HEK293 (cell line): ENCODE results near the gene FTCD.
"Not testable (repeated sequence)": the region's sequence is repeated elsewhere in the genome, so short reads cannot be mapped to it uniquely, and the experiment has no call there.

Experiments used
- CTCF ChIA-PET: fragments of 350-600 bp; formaldehyde crosslinking; extraction: SDS; loops from one replicate; lab custom pipeline; 2021; ENCODE audit warnings: antibody characterized with exemption; lab: Yijun Ruan, JAX
- POLR2A ChIA-PET: fragments of 300-600 bp; formaldehyde crosslinking; extraction: SDS; loops from one replicate; lab custom pipeline; 2020; ENCODE audit warnings: antibody characterized with exemption, inconsistent platforms; lab: Yijun Ruan, JAX
- H3K27ac ChIP-seq: fragments of 200-500 bp; sonication (Bioruptor generic); 2 replicates; pipeline ENCODE4 v1.5.1; 2014; ENCODE audit warnings: low read depth, low read length, control low read depth, inconsistent platforms; ENCODE audit errors: extremely low read depth
- H3K36me3 ChIP-seq, 2 experiments: fragments of 200-500 bp in 1 of 2; sonication (Bioruptor generic) in 1 of 2; 1 replicate in 1 of 2; 2 replicates in 1 of 2; pipeline ENCODE4 v1.5.1; 2014 to 2017; ENCODE audit warnings: inconsistent platforms in 2 of 2, low read length in 2 of 2; ENCODE audit not compliant: control insufficient read depth in 2 of 2, insufficient read depth in 1 of 2
- H3K4me1 ChIP-seq: fragments of 200-500 bp; sonication (Bioruptor generic); 2 replicates; pipeline ENCODE4 v1.5.1; 2014; ENCODE audit warnings: mild to moderate bottlenecking, low read length, inconsistent platforms; ENCODE audit not compliant: control insufficient read depth, insufficient read depth
- H3K4me3 ChIP-seq: 2 replicates; pipeline ENCODE4 v1.5.1; 2011; ENCODE audit warnings: low read depth, mild to moderate bottlenecking, control low read depth, low read length, moderate library complexity
- H3K9me3 ChIP-seq: fragments of 200-500 bp; sonication (Bioruptor generic); 2 replicates; pipeline ENCODE4 v1.5.1; 2014; ENCODE audit warnings: low read depth, low read length, inconsistent platforms; ENCODE audit not compliant: control insufficient read depth, insufficient read depth
- BCL11A ChIP-seq: fragments of 450-650 bp; formaldehyde crosslinking; IDR thresholded peaks from 2 replicates; pipeline ENCODE4 v1.5.1; 2016; ENCODE audit warnings: low read depth, missing biosample characterization, missing genetic modification characterization
- GLIS1 ChIP-seq: fragments of 450-650 bp; formaldehyde crosslinking; IDR thresholded peaks from 2 replicates; pipeline ENCODE4 v1.5.1; 2016; ENCODE audit warnings: missing biosample characterization, missing genetic modification characterization
- KLF9 ChIP-seq: fragments of 450-650 bp; formaldehyde crosslinking; IDR thresholded peaks from 2 replicates; pipeline ENCODE4 v1.5.1; 2016; ENCODE audit warnings: missing biosample characterization, missing genetic modification characterization, low read depth
- SCRT2 ChIP-seq: fragments of 450-650 bp; formaldehyde crosslinking; IDR thresholded peaks from 2 replicates; pipeline ENCODE4 v1.5.1; 2016; ENCODE audit warnings: missing biosample characterization, missing genetic modification characterization
- SP3 ChIP-seq: fragments of 450-650 bp; formaldehyde crosslinking; IDR thresholded peaks from 2 replicates; pipeline ENCODE4 v1.5.1; 2016; ENCODE audit warnings: missing biosample characterization, missing genetic modification characterization
- SP7 ChIP-seq: fragments of 450-650 bp; formaldehyde crosslinking; IDR thresholded peaks from 2 replicates; pipeline ENCODE4 v1.5.1; 2016; ENCODE audit warnings: missing biosample characterization, missing genetic modification characterization
- ZBTB17 ChIP-seq: fragments of 450-650 bp; formaldehyde crosslinking; IDR thresholded peaks from 2 replicates; pipeline ENCODE4 v1.5.1; 2016; ENCODE audit warnings: missing biosample characterization, missing genetic modification characterization
- ZBTB8A ChIP-seq: fragments of 450-650 bp; formaldehyde crosslinking; IDR thresholded peaks from 2 replicates; pipeline ENCODE4 v1.5.1; 2016; ENCODE audit warnings: missing biosample characterization, missing genetic modification characterization
- ZEB2 ChIP-seq: fragments of 450-650 bp; formaldehyde crosslinking; IDR thresholded peaks from 2 replicates; pipeline ENCODE4 v1.5.1; 2016; ENCODE audit warnings: missing biosample characterization, missing genetic modification characterization
- ZNF2 ChIP-seq: fragments of 450-650 bp; formaldehyde crosslinking; IDR thresholded peaks from 2 replicates; pipeline ENCODE4 v1.5.1; 2016; ENCODE audit warnings: missing biosample characterization, missing genetic modification characterization
- ZNF24 ChIP-seq: fragments of 450-650 bp; formaldehyde crosslinking; IDR thresholded peaks from 2 replicates; pipeline ENCODE4 v1.5.1; 2016; ENCODE audit warnings: missing biosample characterization, missing genetic modification characterization
- ZNF600 ChIP-seq: fragments of 450-650 bp; formaldehyde crosslinking; IDR thresholded peaks from 2 replicates; pipeline ENCODE4 v1.5.1; 2016; ENCODE audit warnings: missing biosample characterization, missing genetic modification characterization
- ZNF654 ChIP-seq: fragments of 450-650 bp; formaldehyde crosslinking; IDR thresholded peaks from 2 replicates; pipeline ENCODE4 v1.5.1; 2016; ENCODE audit warnings: low read depth, missing biosample characterization, missing genetic modification characterization
- ZNF670 ChIP-seq: fragments of 450-650 bp; formaldehyde crosslinking; IDR thresholded peaks from 2 replicates; pipeline ENCODE4 v1.5.1; 2016; ENCODE audit warnings: missing biosample characterization, missing genetic modification characterization, low read depth
- ZNF76 ChIP-seq: fragments of 450-650 bp; formaldehyde crosslinking; IDR thresholded peaks from 2 replicates; pipeline ENCODE4; 2016; ENCODE audit warnings: low read depth, missing biosample characterization, missing genetic modification characterization, borderline replicate concordance
- ZNF791 ChIP-seq: fragments of 450-650 bp; formaldehyde crosslinking; IDR thresholded peaks from 2 replicates; pipeline ENCODE4 v1.5.1; 2016; ENCODE audit warnings: missing biosample characterization, missing genetic modification characterization
- ZSCAN23 ChIP-seq: fragments of 450-650 bp; formaldehyde crosslinking; IDR thresholded peaks from 2 replicates; pipeline ENCODE4 v1.5.1; 2016; ENCODE audit warnings: missing biosample characterization, missing genetic modification characterization
- TF ChIP-seq, protein P1 (sequence below): fragments of 450-650 bp; formaldehyde crosslinking; IDR thresholded peaks from 2 replicates; pipeline ENCODE4 v1.5.1; 2016; ENCODE audit warnings: missing biosample characterization, missing genetic modification characterization
- TF ChIP-seq, protein P2 (sequence below): fragments of 450-650 bp; formaldehyde crosslinking; IDR thresholded peaks from 2 replicates; pipeline ENCODE4 v1.5.1; 2016; ENCODE audit warnings: missing biosample characterization, missing genetic modification characterization
- TF ChIP-seq, protein P3 (sequence below): fragments of 450-650 bp; formaldehyde crosslinking; IDR thresholded peaks from 2 replicates; pipeline ENCODE4 v1.5.1; 2016; ENCODE audit warnings: missing biosample characterization, missing genetic modification characterization
- TF ChIP-seq, protein P4 (sequence below): fragments of 450-650 bp; formaldehyde crosslinking; optimal IDR thresholded peaks from 2 replicates; pipeline ENCODE3; 2016; ENCODE audit warnings: missing biosample characterization, mild to moderate bottlenecking, missing genetic modification characterization

FTCD gene

DNA sequence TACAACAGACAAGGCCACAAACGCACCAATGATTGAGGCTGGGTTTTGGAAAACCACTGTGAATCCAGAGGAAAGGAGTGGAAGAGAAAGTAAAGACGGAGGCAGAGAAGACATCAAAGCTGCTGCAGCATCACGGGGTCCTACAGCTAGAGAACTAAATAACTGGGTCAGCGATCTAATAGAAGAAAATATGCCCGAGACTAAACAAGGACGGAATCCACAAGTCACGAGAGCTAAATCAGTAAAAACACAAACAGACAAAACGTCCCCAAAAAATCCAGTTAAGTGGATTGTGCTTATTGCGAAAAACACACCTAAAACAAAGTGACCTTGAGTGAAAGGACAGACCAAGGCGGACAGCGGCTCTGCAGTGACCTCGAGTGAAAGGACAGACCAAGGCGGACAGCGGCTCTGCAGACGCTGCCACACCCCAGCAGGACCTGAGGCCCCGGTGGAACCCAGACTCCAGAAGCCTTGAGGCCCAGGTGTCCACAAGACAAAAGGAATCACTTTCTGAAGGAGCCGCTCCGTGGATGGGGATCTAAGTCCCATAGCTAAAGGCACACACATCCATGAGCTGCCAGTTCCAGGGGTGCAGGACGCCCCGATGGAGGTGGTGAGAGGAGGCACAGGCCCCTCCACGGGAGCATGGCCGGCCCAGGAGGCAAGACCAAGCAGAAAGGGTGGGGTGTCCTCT is 6.0 kb downstream of the FTCD start:
- Histone ChIP-seq H3K27ac (no peak overlapping the region), H3K36me3 (no peaks in the 10 kb centered on the region)
- no peak for TF ChIP-seq ZNF670 (tag by site-specific recombination)
- TF ChIP-seq, protein P1, sequence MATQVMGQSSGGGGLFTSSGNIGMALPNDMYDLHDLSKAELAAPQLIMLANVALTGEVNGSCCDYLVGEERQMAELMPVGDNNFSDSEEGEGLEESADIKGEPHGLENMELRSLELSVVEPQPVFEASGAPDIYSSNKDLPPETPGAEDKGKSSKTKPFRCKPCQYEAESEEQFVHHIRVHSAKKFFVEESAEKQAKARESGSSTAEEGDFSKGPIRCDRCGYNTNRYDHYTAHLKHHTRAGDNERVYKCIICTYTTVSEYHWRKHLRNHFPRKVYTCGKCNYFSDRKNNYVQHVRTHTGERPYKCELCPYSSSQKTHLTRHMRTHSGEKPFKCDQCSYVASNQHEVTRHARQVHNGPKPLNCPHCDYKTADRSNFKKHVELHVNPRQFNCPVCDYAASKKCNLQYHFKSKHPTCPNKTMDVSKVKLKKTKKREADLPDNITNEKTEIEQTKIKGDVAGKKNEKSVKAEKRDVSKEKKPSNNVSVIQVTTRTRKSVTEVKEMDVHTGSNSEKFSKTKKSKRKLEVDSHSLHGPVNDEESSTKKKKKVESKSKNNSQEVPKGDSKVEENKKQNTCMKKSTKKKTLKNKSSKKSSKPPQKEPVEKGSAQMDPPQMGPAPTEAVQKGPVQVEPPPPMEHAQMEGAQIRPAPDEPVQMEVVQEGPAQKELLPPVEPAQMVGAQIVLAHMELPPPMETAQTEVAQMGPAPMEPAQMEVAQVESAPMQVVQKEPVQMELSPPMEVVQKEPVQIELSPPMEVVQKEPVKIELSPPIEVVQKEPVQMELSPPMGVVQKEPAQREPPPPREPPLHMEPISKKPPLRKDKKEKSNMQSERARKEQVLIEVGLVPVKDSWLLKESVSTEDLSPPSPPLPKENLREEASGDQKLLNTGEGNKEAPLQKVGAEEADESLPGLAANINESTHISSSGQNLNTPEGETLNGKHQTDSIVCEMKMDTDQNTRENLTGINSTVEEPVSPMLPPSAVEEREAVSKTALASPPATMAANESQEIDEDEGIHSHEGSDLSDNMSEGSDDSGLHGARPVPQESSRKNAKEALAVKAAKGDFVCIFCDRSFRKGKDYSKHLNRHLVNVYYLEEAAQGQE, result 0 out of 2 replicates have a peak, but pooled peaks have one; percentile 23
- TF ChIP-seq, all 188 proteins: peak for 1
- Histone ChIP-seq H3K4me1 (no peaks in the 10 kb centered on the region), H3K4me3 (no peak overlapping the region), H3K9me3 (no peaks in the 10 kb centered on the region)
- CTCF ChIA-PET, result interaction anchor here (1.1 to 1.3 kb wide), 2 partner anchors 63 to 81 kb away, joined by 3 read pairs; no protein-coding TSS in a partner anchor
- POLR2A ChIA-PET, result no interaction called here

DNA sequence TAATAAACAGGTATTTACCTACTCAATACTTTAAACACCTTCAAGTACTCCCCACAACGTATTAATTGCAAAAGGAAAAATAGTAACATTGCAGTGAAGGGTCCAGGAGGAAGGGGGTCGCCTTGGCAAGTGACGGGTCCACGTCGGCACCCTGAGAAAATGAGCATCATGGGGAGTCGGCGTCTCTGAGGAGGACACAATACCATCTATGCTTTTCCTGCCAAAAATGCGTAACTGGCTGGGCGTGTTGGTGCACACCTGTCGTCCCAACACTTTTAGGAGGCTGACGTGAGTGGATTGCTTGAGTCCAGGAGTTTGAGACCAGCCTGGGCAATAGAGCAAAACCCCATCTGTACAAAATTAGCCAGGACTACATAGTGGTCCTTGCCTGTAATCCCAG is 7.3 kb downstream of the FTCD start:
- H3K36me3 ChIP-seq, result no peaks in the 10 kb centered on the region
- H3K9me3 ChIP-seq, result no peaks in the 10 kb centered on the region
- ChIA-PET POLR2A (interaction anchor here (0.6 kb wide), 1 partner anchor 621 kb away, joined by 3 read pairs; no protein-coding TSS in a partner anchor), CTCF (interaction anchor here (0.6 to 0.8 kb wide), 4 partner anchors 19 to 103 kb away, joined by 3 to 6 read pairs (median 4); no protein-coding TSS in a partner anchor)
- no peak overlapping the region for H3K27ac ChIP-seq
- 0 out of 2 replicates have a peak, but pooled peaks cover 4% of the 10 kb centered on the region for H3K4me1 ChIP-seq
- TF ChIP-seq SCRT2 (tag by site-specific recombination) (0 out of 2 replicates have a peak, but pooled peaks have one; percentile 23), ZNF791 (no peak)
- H3K4me3 ChIP-seq, result no peak overlapping the region

DNA sequence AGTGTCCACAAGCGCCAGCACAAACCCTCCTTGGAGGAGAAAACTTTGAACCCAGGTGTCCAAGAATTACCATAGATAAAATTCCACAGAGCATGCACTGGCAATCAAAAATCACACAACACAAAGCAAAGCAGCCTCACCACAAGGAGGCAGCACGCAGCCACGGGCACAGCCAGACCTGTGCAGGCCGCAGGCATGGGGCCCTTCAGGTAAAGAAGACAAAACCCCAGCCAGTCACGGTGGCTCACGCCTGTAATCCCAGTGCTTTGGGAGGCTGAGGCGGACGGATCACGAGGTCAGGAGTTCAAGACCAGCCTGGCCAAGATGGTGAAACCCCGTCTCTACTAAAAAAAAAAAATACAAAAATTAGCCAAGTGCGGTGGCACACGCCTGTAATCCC is 8.0 kb downstream of the FTCD start:
- H3K27ac ChIP-seq, H3K4me3 ChIP-seq, H3K9me3 ChIP-seq, H3K36me3 ChIP-seq, H3K4me1 ChIP-seq: not testable (repeated sequence)
- ChIA-PET CTCF (interaction anchor here (0.6 to 1.2 kb wide), 7 partner anchors 11 to 138 kb away, joined by 3 to 6 read pairs (median 4); partner anchors contain the start of genes MCM3AP and YBEY), POLR2A (interaction anchor here (0.6 kb wide), 1 partner anchor 621 kb away, joined by 3 read pairs; no protein-coding TSS in a partner anchor)
- TF ChIP-seq ZNF24 (tag by site-specific recombination) (0 out of 2 replicates have a peak, but pooled peaks have one; percentile 28), ZBTB8A (tag by site-specific recombination) (peak; percentile 49; the same call in 1 of the 2 replicates), ZNF600 (tag by site-specific recombination) (peak; percentile 78), ZEB2 (tag by site-specific recombination) (peak; percentile 49), ZSCAN23 (tag by site-specific recombination) (0 out of 2 replicates have a peak, but pooled peaks have one; percentile 57), GLIS1 (tag by site-specific recombination) (peak; percentile 52; the same call in 1 of the 2 replicates), ZBTB17 (tag by site-specific recombination) (peak; percentile 75), SP3 (tag by site-specific recombination) (peak; percentile 21; the same call in 1 of the 2 replicates), KLF9 (0 out of 2 replicates have a peak, but pooled peaks have one; percentile 22), BCL11A (peak; percentile 58; the same call in 1 of the 2 replicates), SP7 (tag by site-specific recombination) (peak; percentile 64), ZNF76 (tag by site-specific recombination) (peak; percentile 39; the same call in 1 of the 2 replicates), ZNF654 (peak; percentile 79), ZNF2 (tag by site-specific recombination) (peak; percentile 85; the same call in 1 of the 2 replicates)
- TF ChIP-seq, protein P2, sequence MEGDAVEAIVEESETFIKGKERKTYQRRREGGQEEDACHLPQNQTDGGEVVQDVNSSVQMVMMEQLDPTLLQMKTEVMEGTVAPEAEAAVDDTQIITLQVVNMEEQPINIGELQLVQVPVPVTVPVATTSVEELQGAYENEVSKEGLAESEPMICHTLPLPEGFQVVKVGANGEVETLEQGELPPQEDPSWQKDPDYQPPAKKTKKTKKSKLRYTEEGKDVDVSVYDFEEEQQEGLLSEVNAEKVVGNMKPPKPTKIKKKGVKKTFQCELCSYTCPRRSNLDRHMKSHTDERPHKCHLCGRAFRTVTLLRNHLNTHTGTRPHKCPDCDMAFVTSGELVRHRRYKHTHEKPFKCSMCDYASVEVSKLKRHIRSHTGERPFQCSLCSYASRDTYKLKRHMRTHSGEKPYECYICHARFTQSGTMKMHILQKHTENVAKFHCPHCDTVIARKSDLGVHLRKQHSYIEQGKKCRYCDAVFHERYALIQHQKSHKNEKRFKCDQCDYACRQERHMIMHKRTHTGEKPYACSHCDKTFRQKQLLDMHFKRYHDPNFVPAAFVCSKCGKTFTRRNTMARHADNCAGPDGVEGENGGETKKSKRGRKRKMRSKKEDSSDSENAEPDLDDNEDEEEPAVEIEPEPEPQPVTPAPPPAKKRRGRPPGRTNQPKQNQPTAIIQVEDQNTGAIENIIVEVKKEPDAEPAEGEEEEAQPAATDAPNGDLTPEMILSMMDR, result peak; percentile 83
- TF ChIP-seq, protein P3, sequence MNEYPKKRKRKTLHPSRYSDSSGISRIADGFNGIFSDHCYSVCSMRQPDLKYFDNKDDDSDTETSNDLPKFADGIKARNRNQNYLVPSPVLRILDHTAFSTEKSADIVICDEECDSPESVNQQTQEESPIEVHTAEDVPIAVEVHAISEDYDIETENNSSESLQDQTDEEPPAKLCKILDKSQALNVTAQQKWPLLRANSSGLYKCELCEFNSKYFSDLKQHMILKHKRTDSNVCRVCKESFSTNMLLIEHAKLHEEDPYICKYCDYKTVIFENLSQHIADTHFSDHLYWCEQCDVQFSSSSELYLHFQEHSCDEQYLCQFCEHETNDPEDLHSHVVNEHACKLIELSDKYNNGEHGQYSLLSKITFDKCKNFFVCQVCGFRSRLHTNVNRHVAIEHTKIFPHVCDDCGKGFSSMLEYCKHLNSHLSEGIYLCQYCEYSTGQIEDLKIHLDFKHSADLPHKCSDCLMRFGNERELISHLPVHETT (tag by site-specific recombination), result 0 out of 2 replicates have a peak, but pooled peaks have one; percentile 52
- TF ChIP-seq, protein P4, sequence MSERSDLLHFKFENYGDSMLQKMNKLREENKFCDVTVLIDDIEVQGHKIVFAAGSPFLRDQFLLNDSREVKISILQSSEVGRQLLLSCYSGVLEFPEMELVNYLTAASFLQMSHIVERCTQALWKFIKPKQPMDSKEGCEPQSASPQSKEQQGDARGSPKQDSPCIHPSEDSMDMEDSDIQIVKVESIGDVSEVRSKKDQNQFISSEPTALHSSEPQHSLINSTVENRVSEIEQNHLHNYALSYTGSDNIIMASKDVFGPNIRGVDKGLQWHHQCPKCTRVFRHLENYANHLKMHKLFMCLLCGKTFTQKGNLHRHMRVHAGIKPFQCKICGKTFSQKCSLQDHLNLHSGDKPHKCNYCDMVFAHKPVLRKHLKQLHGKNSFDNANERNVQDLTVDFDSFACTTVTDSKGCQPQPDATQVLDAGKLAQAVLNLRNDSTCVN, result peak; percentile 19
